HEK293 (cell line): ENCODE measurements around the gene GJA9.

Experiments
- GLIS2 ChIP-seq: fragments of 450-650 bp; formaldehyde crosslinking; IDR thresholded peaks from 2 replicates; pipeline ENCODE4 v1.5.1; 2016; ENCODE audit warnings: missing biosample characterization, missing genetic modification characterization
- MYNN ChIP-seq: fragments of 450-650 bp; formaldehyde crosslinking; IDR thresholded peaks from 2 replicates; pipeline ENCODE4 v1.5.1; 2016; ENCODE audit warnings: missing biosample characterization, missing genetic modification characterization, borderline replicate concordance
- REPIN1 ChIP-seq: fragments of 450-650 bp; formaldehyde crosslinking; IDR thresholded peaks from 2 replicates; pipeline ENCODE4 v1.5.1; 2017; ENCODE audit warnings: missing biosample characterization, missing genetic modification characterization, low read depth
- SALL2 ChIP-seq: fragments of 450-650 bp; formaldehyde crosslinking; IDR thresholded peaks from 2 replicates; pipeline ENCODE4 v1.5.0; 2017; ENCODE audit warnings: missing biosample characterization, mild to moderate bottlenecking, missing genetic modification characterization, borderline replicate concordance
- SCRT2 ChIP-seq: fragments of 450-650 bp; formaldehyde crosslinking; IDR thresholded peaks from 2 replicates; pipeline ENCODE4 v1.5.1; 2016; ENCODE audit warnings: missing biosample characterization, missing genetic modification characterization
- TRIM28 ChIP-seq: IDR thresholded peaks from 2 replicates; pipeline ENCODE4 v1.6.1; 2011; ENCODE audit warnings: low read length, control low read depth, borderline replicate concordance
- YY2 ChIP-seq: fragments of 450-650 bp; formaldehyde crosslinking; IDR thresholded peaks from 2 replicates; pipeline ENCODE4 v1.5.1; 2016; ENCODE audit warnings: missing biosample characterization, missing genetic modification characterization
- ZBTB21 ChIP-seq: fragments of 450-650 bp; formaldehyde crosslinking; IDR thresholded peaks from 2 replicates; pipeline ENCODE4 v1.5.1; 2017; ENCODE audit warnings: missing biosample characterization, missing genetic modification characterization
- ZFP69B ChIP-seq: fragments of 450-650 bp; formaldehyde crosslinking; IDR thresholded peaks from 2 replicates; pipeline ENCODE4 v1.5.1; 2016; ENCODE audit warnings: missing biosample characterization, missing genetic modification characterization
- ZNF10 ChIP-seq: fragments of 450-650 bp; formaldehyde crosslinking; IDR thresholded peaks from 2 replicates; pipeline ENCODE4 v1.5.1; 2017; ENCODE audit warnings: missing biosample characterization, missing genetic modification characterization
- ZNF174 ChIP-seq: fragments of 450-650 bp; formaldehyde crosslinking; IDR thresholded peaks from 2 replicates; pipeline ENCODE4 v1.5.0; 2017; ENCODE audit warnings: missing biosample characterization, mild to moderate bottlenecking, missing genetic modification characterization
- ZNF175 ChIP-seq: fragments of 450-650 bp; formaldehyde crosslinking; IDR thresholded peaks from 2 replicates; pipeline ENCODE4 v1.5.1; 2016; ENCODE audit warnings: missing biosample characterization, missing genetic modification characterization
- ZNF24 ChIP-seq: fragments of 450-650 bp; formaldehyde crosslinking; IDR thresholded peaks from 2 replicates; pipeline ENCODE4 v1.5.1; 2016; ENCODE audit warnings: missing biosample characterization, missing genetic modification characterization
- ZNF274 ChIP-seq, 2 experiments: fragments of 200-500 bp in 1 of 2; fragments of 450-650 bp in 1 of 2; sonication (Bioruptor generic) in 1 of 2; formaldehyde crosslinking in 1 of 2; IDR thresholded peaks; 2 replicates each; pipeline versions ENCODE4 v1.5.1 to v1.6.1; 2014 to 2016; ENCODE audit warnings: borderline replicate concordance in 1 of 2, inconsistent platforms in 1 of 2, low read length in 1 of 2, missing biosample characterization in 1 of 2, missing genetic modification characterization in 1 of 2
- ZNF37A ChIP-seq: fragments of 450-650 bp; IDR thresholded peaks from 2 replicates; pipeline ENCODE4 v1.5.1; 2018; ENCODE audit warnings: missing biosample characterization, missing genetic modification characterization
- ZNF391 ChIP-seq: fragments of 450-650 bp; formaldehyde crosslinking; IDR thresholded peaks from 2 replicates; pipeline ENCODE4 v1.5.1; 2016; ENCODE audit warnings: low read depth, missing biosample characterization, missing genetic modification characterization, borderline replicate concordance
- ZNF510 ChIP-seq: fragments of 450-650 bp; formaldehyde crosslinking; IDR thresholded peaks from 2 replicates; pipeline ENCODE4 v1.5.1; 2018; ENCODE audit warnings: mild to moderate bottlenecking, missing genetic modification characterization, missing biosample characterization; ENCODE audit not compliant: insufficient replicate concordance
- ZNF555 ChIP-seq: fragments of 450-650 bp; formaldehyde crosslinking; conservative IDR thresholded peaks from 2 replicates; pipeline ENCODE4 v1.5.1; 2017; ENCODE audit warnings: missing biosample characterization, mild to moderate bottlenecking, missing genetic modification characterization, inconsistent platforms
- ZNF585B ChIP-seq: fragments of 450-650 bp; formaldehyde crosslinking; IDR thresholded peaks from 2 replicates; pipeline ENCODE4 v1.5.1; 2016; ENCODE audit warnings: missing biosample characterization, missing genetic modification characterization
- ZNF600 ChIP-seq: fragments of 450-650 bp; formaldehyde crosslinking; IDR thresholded peaks from 2 replicates; pipeline ENCODE4 v1.5.1; 2016; ENCODE audit warnings: missing biosample characterization, missing genetic modification characterization
- ZNF654 ChIP-seq: fragments of 450-650 bp; formaldehyde crosslinking; IDR thresholded peaks from 2 replicates; pipeline ENCODE4 v1.5.1; 2016; ENCODE audit warnings: low read depth, missing biosample characterization, missing genetic modification characterization
- ZNF660 ChIP-seq: fragments of 450-650 bp; IDR thresholded peaks from 2 replicates; pipeline ENCODE4 v1.5.1; 2018; ENCODE audit warnings: missing biosample characterization, mild to moderate bottlenecking, missing genetic modification characterization
- ZNF768 ChIP-seq: fragments of 450-650 bp; formaldehyde crosslinking; IDR thresholded peaks from 2 replicates; pipeline ENCODE4 v1.5.1; 2018; ENCODE audit warnings: missing biosample characterization, mild to moderate bottlenecking, missing genetic modification characterization
- ZNF843 ChIP-seq: fragments of 450-650 bp; formaldehyde crosslinking; IDR thresholded peaks from 2 replicates; pipeline ENCODE4 v1.5.1; 2016; ENCODE audit warnings: missing biosample characterization, missing genetic modification characterization
- ZSCAN16 ChIP-seq: fragments of 450-650 bp; formaldehyde crosslinking; IDR thresholded peaks from 2 replicates; pipeline ENCODE4 v1.5.1; 2016; ENCODE audit warnings: missing biosample characterization, missing genetic modification characterization
- TF ChIP-seq, protein P1 (sequence below): fragments of 450-650 bp; formaldehyde crosslinking; IDR thresholded peaks from 2 replicates; pipeline ENCODE4 v1.5.0; 2017; ENCODE audit warnings: missing biosample characterization, missing genetic modification characterization, borderline replicate concordance
- TF ChIP-seq, protein P2 (sequence below): fragments of 450-650 bp; formaldehyde crosslinking; IDR thresholded peaks from 2 replicates; pipeline ENCODE4 v1.5.1; 2016; ENCODE audit warnings: missing biosample characterization, missing genetic modification characterization, low read depth
- TF ChIP-seq, protein P3 (sequence below): fragments of 450-650 bp; formaldehyde crosslinking; IDR thresholded peaks from 2 replicates; pipeline ENCODE4 v1.5.1; 2017; ENCODE audit warnings: missing biosample characterization, missing genetic modification characterization
- TF ChIP-seq, protein P4 (sequence below): fragments of 450-650 bp; formaldehyde crosslinking; IDR thresholded peaks from 2 replicates; pipeline ENCODE4 v1.5.1; 2017; ENCODE audit warnings: missing biosample characterization, missing genetic modification characterization
- TF ChIP-seq, protein P5 (sequence below): fragments of 450-650 bp; IDR thresholded peaks from 2 replicates; pipeline ENCODE4 v1.5.1; 2018; ENCODE audit warnings: missing biosample characterization, missing genetic modification characterization

Gene GJA9

DNA sequence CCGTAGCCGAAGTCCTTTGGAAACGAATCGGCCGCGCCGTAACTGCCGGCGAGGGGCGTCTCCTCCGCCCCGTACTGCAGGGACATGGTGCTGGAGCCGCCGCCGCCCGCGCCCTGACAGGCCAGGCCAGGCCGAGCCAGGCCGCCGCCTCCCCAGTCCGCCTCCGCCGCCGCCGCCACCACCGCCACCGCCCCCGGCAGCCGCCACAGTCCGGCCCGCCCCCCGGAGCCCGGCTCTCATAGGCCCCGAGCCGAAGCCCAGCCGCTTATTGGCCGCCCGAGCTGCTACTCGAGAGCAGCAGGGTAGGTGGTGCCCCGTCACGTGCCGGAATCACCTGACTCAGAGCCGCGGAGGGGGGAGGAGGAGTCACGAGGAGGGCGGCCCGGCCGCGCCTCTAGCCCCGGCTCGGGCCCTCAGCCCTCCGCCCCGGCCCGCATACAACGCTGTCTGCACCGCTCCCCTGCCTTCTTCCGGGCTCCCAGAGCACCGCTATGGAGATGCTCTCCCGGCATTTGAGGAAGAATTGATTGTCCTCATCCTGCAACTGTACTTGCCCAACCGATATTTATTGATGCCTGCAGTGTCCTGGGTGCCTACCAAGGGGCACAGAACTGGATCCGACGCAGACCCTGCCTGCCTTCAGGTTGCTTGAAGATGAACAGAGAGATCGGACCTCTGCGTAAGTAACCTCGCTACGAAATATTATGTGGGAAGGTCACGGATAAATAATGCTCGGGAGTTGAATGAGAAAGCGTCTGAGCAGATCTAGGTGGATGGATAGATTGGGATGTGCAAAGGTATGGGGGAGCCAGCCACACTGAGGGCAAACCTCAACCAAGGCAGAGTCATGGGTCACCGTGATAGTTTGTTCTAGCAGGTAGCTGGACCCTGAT lies 21.6 kb downstream of the GJA9 start, which contains the start of gene RRAGC (continued):
- TF ChIP-seq ZNF37A (no peak), ZNF600 (tag by site-specific recombination) (peak; percentile 89), GLIS2 (tag by site-specific recombination) (peak; percentile 90), ZSCAN16 (tag by site-specific recombination) (no peak), ZNF175 (tag by site-specific recombination) (no peak), ZNF274 (IDR thresholded peaks at IDR 0.05; ENCODE audit: low read length) (no peak), ZNF274 (tag by site-specific recombination; IDR thresholded peaks at IDR 0.05; ENCODE audit: borderline replicate concordance) (no peak), ZNF510 (no peak), ZNF660 (tag by site-specific recombination) (peak; percentile 80), SCRT2 (tag by site-specific recombination) (no peak), ZNF10 (tag by site-specific recombination) (no peak), ZFP69B (tag by site-specific recombination) (peak; percentile 37; the same call in 1 of the 2 replicates), ZNF654 (tag by site-specific recombination) (no peak), REPIN1 (tag by site-specific recombination) (no peak), ZNF768 (tag by site-specific recombination) (no peak), ZNF391 (tag by site-specific recombination) (no peak), ZNF843 (peak; percentile 48; the same call in 1 of the 2 replicates), ZNF24 (tag by site-specific recombination) (peak; percentile 81), SALL2 (tag by site-specific recombination) (no peak), ZBTB21 (0 out of 2 replicates have a peak, but pooled peaks have one; percentile 14), TRIM28 (peak; percentile 60; the same call in 1 of the 2 replicates), MYNN (tag by site-specific recombination) (no peak), YY2 (tag by site-specific recombination) (no peak), ZNF585B (tag by site-specific recombination) (no peak), ZNF555 (no peak), ZNF174 (no peak)
- TF ChIP-seq, protein P1, sequence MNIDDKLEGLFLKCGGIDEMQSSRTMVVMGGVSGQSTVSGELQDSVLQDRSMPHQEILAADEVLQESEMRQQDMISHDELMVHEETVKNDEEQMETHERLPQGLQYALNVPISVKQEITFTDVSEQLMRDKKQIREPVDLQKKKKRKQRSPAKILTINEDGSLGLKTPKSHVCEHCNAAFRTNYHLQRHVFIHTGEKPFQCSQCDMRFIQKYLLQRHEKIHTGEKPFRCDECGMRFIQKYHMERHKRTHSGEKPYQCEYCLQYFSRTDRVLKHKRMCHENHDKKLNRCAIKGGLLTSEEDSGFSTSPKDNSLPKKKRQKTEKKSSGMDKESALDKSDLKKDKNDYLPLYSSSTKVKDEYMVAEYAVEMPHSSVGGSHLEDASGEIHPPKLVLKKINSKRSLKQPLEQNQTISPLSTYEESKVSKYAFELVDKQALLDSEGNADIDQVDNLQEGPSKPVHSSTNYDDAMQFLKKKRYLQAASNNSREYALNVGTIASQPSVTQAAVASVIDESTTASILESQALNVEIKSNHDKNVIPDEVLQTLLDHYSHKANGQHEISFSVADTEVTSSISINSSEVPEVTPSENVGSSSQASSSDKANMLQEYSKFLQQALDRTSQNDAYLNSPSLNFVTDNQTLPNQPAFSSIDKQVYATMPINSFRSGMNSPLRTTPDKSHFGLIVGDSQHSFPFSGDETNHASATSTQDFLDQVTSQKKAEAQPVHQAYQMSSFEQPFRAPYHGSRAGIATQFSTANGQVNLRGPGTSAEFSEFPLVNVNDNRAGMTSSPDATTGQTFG (tag by site-specific recombination): no peak
- TF ChIP-seq, protein P2, sequence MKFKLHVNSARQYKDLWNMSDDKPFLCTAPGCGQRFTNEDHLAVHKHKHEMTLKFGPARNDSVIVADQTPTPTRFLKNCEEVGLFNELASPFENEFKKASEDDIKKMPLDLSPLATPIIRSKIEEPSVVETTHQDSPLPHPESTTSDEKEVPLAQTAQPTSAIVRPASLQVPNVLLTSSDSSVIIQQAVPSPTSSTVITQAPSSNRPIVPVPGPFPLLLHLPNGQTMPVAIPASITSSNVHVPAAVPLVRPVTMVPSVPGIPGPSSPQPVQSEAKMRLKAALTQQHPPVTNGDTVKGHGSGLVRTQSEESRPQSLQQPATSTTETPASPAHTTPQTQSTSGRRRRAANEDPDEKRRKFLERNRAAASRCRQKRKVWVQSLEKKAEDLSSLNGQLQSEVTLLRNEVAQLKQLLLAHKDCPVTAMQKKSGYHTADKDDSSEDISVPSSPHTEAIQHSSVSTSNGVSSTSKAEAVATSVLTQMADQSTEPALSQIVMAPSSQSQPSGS: no peak
- TF ChIP-seq, protein P3, sequence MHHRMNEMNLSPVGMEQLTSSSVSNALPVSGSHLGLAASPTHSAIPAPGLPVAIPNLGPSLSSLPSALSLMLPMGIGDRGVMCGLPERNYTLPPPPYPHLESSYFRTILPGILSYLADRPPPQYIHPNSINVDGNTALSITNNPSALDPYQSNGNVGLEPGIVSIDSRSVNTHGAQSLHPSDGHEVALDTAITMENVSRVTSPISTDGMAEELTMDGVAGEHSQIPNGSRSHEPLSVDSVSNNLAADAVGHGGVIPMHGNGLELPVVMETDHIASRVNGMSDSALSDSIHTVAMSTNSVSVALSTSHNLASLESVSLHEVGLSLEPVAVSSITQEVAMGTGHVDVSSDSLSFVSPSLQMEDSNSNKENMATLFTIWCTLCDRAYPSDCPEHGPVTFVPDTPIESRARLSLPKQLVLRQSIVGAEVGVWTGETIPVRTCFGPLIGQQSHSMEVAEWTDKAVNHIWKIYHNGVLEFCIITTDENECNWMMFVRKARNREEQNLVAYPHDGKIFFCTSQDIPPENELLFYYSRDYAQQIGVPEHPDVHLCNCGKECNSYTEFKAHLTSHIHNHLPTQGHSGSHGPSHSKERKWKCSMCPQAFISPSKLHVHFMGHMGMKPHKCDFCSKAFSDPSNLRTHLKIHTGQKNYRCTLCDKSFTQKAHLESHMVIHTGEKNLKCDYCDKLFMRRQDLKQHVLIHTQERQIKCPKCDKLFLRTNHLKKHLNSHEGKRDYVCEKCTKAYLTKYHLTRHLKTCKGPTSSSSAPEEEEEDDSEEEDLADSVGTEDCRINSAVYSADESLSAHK (tag by site-specific recombination): no peak
- TF ChIP-seq, protein P4, sequence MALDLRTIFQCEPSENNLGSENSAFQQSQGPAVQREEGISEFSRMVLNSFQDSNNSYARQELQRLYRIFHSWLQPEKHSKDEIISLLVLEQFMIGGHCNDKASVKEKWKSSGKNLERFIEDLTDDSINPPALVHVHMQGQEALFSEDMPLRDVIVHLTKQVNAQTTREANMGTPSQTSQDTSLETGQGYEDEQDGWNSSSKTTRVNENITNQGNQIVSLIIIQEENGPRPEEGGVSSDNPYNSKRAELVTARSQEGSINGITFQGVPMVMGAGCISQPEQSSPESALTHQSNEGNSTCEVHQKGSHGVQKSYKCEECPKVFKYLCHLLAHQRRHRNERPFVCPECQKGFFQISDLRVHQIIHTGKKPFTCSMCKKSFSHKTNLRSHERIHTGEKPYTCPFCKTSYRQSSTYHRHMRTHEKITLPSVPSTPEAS (tag by site-specific recombination): no peak
- TF ChIP-seq, protein P5, sequence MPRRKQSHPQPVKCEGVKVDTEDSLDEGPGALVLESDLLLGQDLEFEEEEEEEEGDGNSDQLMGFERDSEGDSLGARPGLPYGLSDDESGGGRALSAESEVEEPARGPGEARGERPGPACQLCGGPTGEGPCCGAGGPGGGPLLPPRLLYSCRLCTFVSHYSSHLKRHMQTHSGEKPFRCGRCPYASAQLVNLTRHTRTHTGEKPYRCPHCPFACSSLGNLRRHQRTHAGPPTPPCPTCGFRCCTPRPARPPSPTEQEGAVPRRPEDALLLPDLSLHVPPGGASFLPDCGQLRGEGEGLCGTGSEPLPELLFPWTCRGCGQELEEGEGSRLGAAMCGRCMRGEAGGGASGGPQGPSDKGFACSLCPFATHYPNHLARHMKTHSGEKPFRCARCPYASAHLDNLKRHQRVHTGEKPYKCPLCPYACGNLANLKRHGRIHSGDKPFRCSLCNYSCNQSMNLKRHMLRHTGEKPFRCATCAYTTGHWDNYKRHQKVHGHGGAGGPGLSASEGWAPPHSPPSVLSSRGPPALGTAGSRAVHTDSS (tag by site-specific recombination): peak; percentile 61; the same call in 1 of the 2 replicates
